Muscle layer of colon (tissue), 2 donors: ENCODE measurements around the gene AGRP.
A peak's percentile ranks its signal among the peaks of the same experiment; 100 is the strongest.
"Not testable (repeated sequence)": the region's sequence is repeated elsewhere in the genome, so short reads cannot be mapped to it uniquely, and the experiment has no call there.

Source experiments
- H3K27ac ChIP-seq: one replicate; pipeline ENCODE4 v1.7.0; 2013; ENCODE audit warnings: low read depth, mild to moderate bottlenecking, low read length, moderate library complexity
- H3K27me3 ChIP-seq, 2 donors: one replicate each; pipeline ENCODE4 v1.7.0; 2013; ENCODE audit warnings: low read length in 2 of 2, mild to moderate bottlenecking in 2 of 2; ENCODE audit not compliant: insufficient read depth in 2 of 2, control insufficient read depth in 1 of 2
- H3K36me3 ChIP-seq: one replicate; pipeline ENCODE4 v1.7.0; 2013; ENCODE audit warnings: mild to moderate bottlenecking, low read length; ENCODE audit not compliant: insufficient read depth
- H3K4me1 ChIP-seq: one replicate; pipeline ENCODE4 v1.7.0; 2013; ENCODE audit warnings: mild to moderate bottlenecking, low read length; ENCODE audit not compliant: insufficient read depth
- H3K4me3 ChIP-seq, 2 donors: one replicate each; pipeline ENCODE4 v1.7.0; 2013; ENCODE audit warnings: low read length in 2 of 2, low read depth in 1 of 2, mild to moderate bottlenecking in 1 of 2, moderate library complexity in 1 of 2
- H3K9ac ChIP-seq: one replicate; pipeline ENCODE4 v1.7.0; 2013; ENCODE audit warnings: low read length
- H3K9me3 ChIP-seq: one replicate; pipeline ENCODE4 v1.7.0; 2013; ENCODE audit warnings: mild to moderate bottlenecking, low read length
- donor health status: abdominal sarcoma.
- donor health status: Adenocarcinoma of cecum.

The AGRP gene

GRCh38 chr16:67490335-67491096 is 7.2 kb upstream of the AGRP start:
- Histone ChIP-seq H3K9ac (no peak overlapping the region), H3K4me1 (peaks cover 32% of the 10 kb centered on the region), H3K4me3 (no peak overlapping the region), H3K9me3 (no peaks in the 10 kb centered on the region), H3K36me3 (peaks cover 15% of the 10 kb centered on the region), H3K27me3 (no peaks in the 10 kb centered on the region), H3K27ac (peak overlapping the region; percentile 95)

- no peak overlapping the region for H3K4me3 ChIP-seq
- H3K4me1 ChIP-seq = peaks cover 32% of the 10 kb centered on the region
- H3K27ac ChIP-seq = peak overlapping the region; percentile 95
- peak overlapping the region; percentile 44 for H3K9ac ChIP-seq
- peaks cover 22% of the 10 kb centered on the region for H3K36me3 ChIP-seq
- H3K27me3 ChIP-seq = no peaks in the 10 kb centered on the region
- H3K9me3 ChIP-seq = no peaks in the 10 kb centered on the region
These were observed 6.2 kb upstream of the AGRP start for GRCh38 chr16:67489401-67490083.

GRCh38 chr16:67487561-67487960 is 4.2 kb upstream of the AGRP start:
- peaks cover 26% of the 10 kb centered on the region for H3K36me3 ChIP-seq
- not testable (repeated sequence) for H3K4me3 ChIP-seq, H3K9ac ChIP-seq, H3K9me3 ChIP-seq, H3K27me3 ChIP-seq, H3K27ac ChIP-seq
- peaks cover 31% of the 10 kb centered on the region for H3K4me1 ChIP-seq

- H3K4me3 ChIP-seq = no peak overlapping the region
- no peaks in the 10 kb centered on the region for H3K9me3 ChIP-seq
- no peak overlapping the region for H3K27ac ChIP-seq
- peaks cover 22% of the 10 kb centered on the region for H3K36me3 ChIP-seq
- H3K27me3 ChIP-seq = no peaks in the 10 kb centered on the region
- no peak overlapping the region for H3K9ac ChIP-seq
- H3K4me1 ChIP-seq = peaks cover 37% of the 10 kb centered on the region
These were observed 3.5 kb upstream of the AGRP start for GRCh38 chr16:67486805-67487204.

GRCh38 chr16:67483731-67484525 is 581 bp upstream of the AGRP start:
- H3K4me3 ChIP-seq = no peak overlapping the region
- H3K9me3 ChIP-seq = no peaks in the 10 kb centered on the region
- peaks cover 25% of the 10 kb centered on the region for H3K4me1 ChIP-seq
- H3K9ac ChIP-seq = no peak overlapping the region
- peaks cover 22% of the 10 kb centered on the region for H3K36me3 ChIP-seq
- H3K27me3 ChIP-seq = no peaks in the 10 kb centered on the region
- H3K27ac ChIP-seq = no peak overlapping the region

GRCh38 chr16:67482233-67482924 is 968 bp downstream of the AGRP start:
- H3K9me3 ChIP-seq = no peaks in the 10 kb centered on the region
- H3K36me3 ChIP-seq = peaks cover 16% of the 10 kb centered on the region
- no peaks in the 10 kb centered on the region for H3K27me3 ChIP-seq
- peaks cover 23% of the 10 kb centered on the region for H3K4me1 ChIP-seq
- peak overlapping the region; percentile 91 for H3K27ac ChIP-seq
- H3K9ac ChIP-seq = peak overlapping the region; percentile 23
- H3K4me3 ChIP-seq = peak overlapping the region; percentile 42 to 99

- Histone ChIP-seq H3K9me3 (no peaks in the 10 kb centered on the region), H3K27me3 (no peaks in the 10 kb centered on the region), H3K4me3 (peak overlapping the region; percentile 42 to 99), H3K27ac (peak overlapping the region; percentile 91), H3K4me1 (peaks cover 26% of the 10 kb centered on the region), H3K9ac (peak overlapping the region; percentile 23), H3K36me3 (peaks cover 16% of the 10 kb centered on the region)
These were observed 1.6 kb downstream of the AGRP start for GRCh38 chr16:67481561-67482232.

- H3K9me3 ChIP-seq = no peaks in the 10 kb centered on the region
- H3K4me1 ChIP-seq = peaks cover 33% of the 10 kb centered on the region
- H3K27ac ChIP-seq = peak within 1 kb of the TSS; percentile 91
- no peaks in the 10 kb centered on the region for H3K27me3 ChIP-seq
- peak within 1 kb of the TSS; percentile 79 to 99 for H3K4me3 ChIP-seq
- peaks cover 16% of the 10 kb centered on the region for H3K36me3 ChIP-seq
- peak within 1 kb of the TSS; percentile 98 for H3K9ac ChIP-seq
These were observed 2.4 kb downstream of the AGRP start, which contains the start of gene ATP6V0D1 for GRCh38 chr16:67480833-67481560. ATP6V0D1 (minus strand) TSS chr16:67481157; CDS start chr16:67481086, 71 bp downstream.

- Histone ChIP-seq H3K36me3 (no peaks in the 10 kb centered on the region), H3K9ac (no peak overlapping the region), H3K27ac (no peak overlapping the region), H3K4me3 (no peak overlapping the region), H3K9me3 (no peaks in the 10 kb centered on the region), H3K27me3 (no peaks in the 10 kb centered on the region), H3K4me1 (peaks cover 43% of the 10 kb centered on the region)
These were observed 5.3 kb downstream of the AGRP start for GRCh38 chr16:67477960-67478554.
